CD14-positive monocyte (primary cell): ENCODE data around the gene DRD2. TPM values are rescaled to one million over a fixed set of nuclear protein-coding genes. Genes with fewer than 3 reads are reported as not detected.

Experiments used
- DNase-seq, 3 donors: peaks; one replicate each; pipeline ENCODE4 v3.0.0-alpha.2; 2011 to 2022
- H2AFZ ChIP-seq: 2 replicates; pipeline ENCODE4 v1.6.0; 2012; ENCODE audit warnings: mild to moderate bottlenecking, low read depth, low read length, inconsistent platforms; ENCODE audit not compliant: insufficient read depth, poor library complexity, severe bottlenecking
- H3K27ac ChIP-seq, 2 donors: 1 replicate in 1 of 2; 2 replicates in 1 of 2; pipeline ENCODE4 v1.5.1; 2012 to 2013; ENCODE audit warnings: low read length in 2 of 2, control low read depth in 1 of 2, inconsistent platforms in 1 of 2, low read depth in 1 of 2, mild to moderate bottlenecking in 1 of 2
- H3K27me3 ChIP-seq, 2 donors: one replicate each; pipeline versions ENCODE4 v1.6.0 to v1.6.1; 2011 to 2013; ENCODE audit warnings: low read length in 2 of 2; ENCODE audit not compliant: control insufficient read depth in 2 of 2, insufficient read depth in 2 of 2
- H3K36me3 ChIP-seq, 2 donors: replicated peaks in 1 of 2; 1 replicate in 1 of 2; 2 replicates in 1 of 2; pipeline versions ENCODE4 v1.5.1 to v1.6.1; 2012 to 2013; ENCODE audit warnings: low read length in 2 of 2, control low read depth in 1 of 2, inconsistent platforms in 1 of 2, mild to moderate bottlenecking in 1 of 2; ENCODE audit not compliant: insufficient read depth in 2 of 2, control insufficient read depth in 1 of 2
- H3K4me1 ChIP-seq, 2 donors: 1 replicate in 1 of 2; 2 replicates in 1 of 2; pipeline versions ENCODE4 v1.5.1 to v1.6.1; 2012 to 2013; ENCODE audit warnings: low read length in 2 of 2, control low read depth in 1 of 2, inconsistent platforms in 1 of 2, mild to moderate bottlenecking in 1 of 2, moderate library complexity in 1 of 2; ENCODE audit not compliant: insufficient read depth in 2 of 2, control insufficient read depth in 1 of 2
- H3K4me2 ChIP-seq: replicated peaks from 2 replicates; pipeline ENCODE3; 2012; ENCODE audit warnings: low read length, moderate library complexity, mild to moderate bottlenecking; ENCODE audit not compliant: poor library complexity, severe bottlenecking; ENCODE audit errors: extremely low read depth
- H3K4me3 ChIP-seq, 3 experiments: fragments of 200-600 bp in 1 of 3; sonication (generic) in 1 of 3; replicated peaks in 1 of 3; 1 replicate in 2 of 3; 2 replicates in 1 of 3; pipeline ENCODE4 v1.5.1; 2011 to 2013; ENCODE audit warnings: low read length in 3 of 3, mild to moderate bottlenecking in 3 of 3, control low read depth in 2 of 3, low read depth in 2 of 3, inconsistent platforms in 1 of 3, moderate library complexity in 1 of 3
- H3K79me2 ChIP-seq: 2 replicates; pipeline ENCODE4 v1.6.0; 2012; ENCODE audit warnings: mild to moderate bottlenecking, control low read depth, inconsistent platforms, low read length, moderate library complexity; ENCODE audit not compliant: insufficient read depth
- H3K9ac ChIP-seq: 2 replicates; pipeline ENCODE4 v1.6.0; 2017; ENCODE audit warnings: low read length, mild to moderate bottlenecking; ENCODE audit not compliant: insufficient read depth, poor library complexity, severe bottlenecking
- H3K9me3 ChIP-seq, 2 donors: replicated peaks in 1 of 2; 1 replicate in 1 of 2; 2 replicates in 1 of 2; pipeline versions ENCODE4 v1.5.1 to v1.6.1; 2012 to 2013; ENCODE audit warnings: low read length in 2 of 2, control low read depth in 1 of 2; ENCODE audit not compliant: control insufficient read depth in 1 of 2, insufficient read depth in 1 of 2
- H4K20me1 ChIP-seq: 2 replicates; pipeline ENCODE4 v1.6.0; 2012; ENCODE audit warnings: mild to moderate bottlenecking, low read length, control low read depth, moderate library complexity; ENCODE audit not compliant: insufficient read depth
- H3K27ac Mint-ChIP-seq, 7 donors: one replicate each; pipeline ENCODE4 v1.8.0; 2020; ENCODE audit warnings: mild to moderate bottlenecking in 7 of 7, mixed read lengths in 7 of 7, moderate library complexity in 6 of 7, inconsistent platforms in 2 of 7
- H3K27me3 Mint-ChIP-seq, 3 donors: one replicate each; pipeline ENCODE4 v1.8.0; 2021 to 2022; ENCODE audit warnings: low read depth in 3 of 3, mild to moderate bottlenecking in 3 of 3, mixed read lengths in 3 of 3, moderate library complexity in 3 of 3, inconsistent platforms in 1 of 3
- H3K36me3 Mint-ChIP-seq, 2 donors: one replicate each; pipeline ENCODE4 v1.8.0; 2020; ENCODE audit warnings: mixed read lengths in 2 of 2, inconsistent platforms in 1 of 2, mild to moderate bottlenecking in 1 of 2
- H3K4me1 Mint-ChIP-seq: one replicate; pipeline ENCODE4 v1.8.0; 2020; ENCODE audit warnings: mild to moderate bottlenecking, mixed read lengths
- H3K4me3 Mint-ChIP-seq, 2 donors: one replicate each; pipeline ENCODE4 v1.8.0; 2020; ENCODE audit warnings: mild to moderate bottlenecking in 2 of 2, mixed read lengths in 2 of 2, moderate library complexity in 1 of 2
- H3K9me3 Mint-ChIP-seq, 7 donors: one replicate each; pipeline ENCODE4 v1.8.0; 2020 to 2022; ENCODE audit warnings: mixed read lengths in 7 of 7, mild to moderate bottlenecking in 6 of 7, moderate library complexity in 6 of 7, inconsistent platforms in 2 of 7
- CTCF ChIP-seq: fragments of 200-600 bp; IDR thresholded peaks from one replicate; pipeline ENCODE4 v1.8.0; 2022; ENCODE audit warnings: antibody characterized with exemption, mild to moderate bottlenecking
- WGBS: methylation state at CpG from one replicate; pipeline ENCODE4 v1.1.5; 2013; ENCODE audit warnings: missing lambda C conversion rate; ENCODE audit not compliant: insufficient coverage; 5-methylcytosine and 5-hydroxymethylcytosine counted together
- intact Hi-C, 2 donors: fragments of 100-400 bp; cut with micrococcal nuclease; formaldehyde crosslinking; loops; one replicate each; pipeline versions ENCODE4 v1.15.0 to v1.15.1; 2023
- polyA plus RNA-seq, 3 donors: library from polyadenylated mRNA; depleted of rRNA in 1 of 3; unstranded in 2 of 3; stranded (reverse) in 1 of 3; fragments of 300-500 nt in 2 of 3; fragments of >200 nt in 1 of 3; fragmentation: Illumina TruSeq in 2 of 3; gene quantifications; 1 replicate in 2 of 3; 2 replicates in 1 of 3; pipeline ENCODE4 v1.2.3, GENCODE V29; 2012 to 2021

DRD2 gene
- polyA plus RNA-seq, 3 donors, result not detected

- Histone ChIP-seq H3K79me2 (no peaks in the 10 kb centered on the region), H3K4me1 (no peaks in the 10 kb centered on the region), H3K9me3 (no peaks in the 10 kb centered on the region), H3K4me2 (no peak overlapping the region), H3K27me3 (no peaks in the 10 kb centered on the region), H2AFZ (no peak overlapping the region), H3K9ac (no peak overlapping the region), H4K20me1 (no peaks in the 10 kb centered on the region), H3K36me3 (no peaks in the 10 kb centered on the region), H3K27ac (no peak overlapping the region), H3K4me3 (no peak overlapping the region)
- no peak overlapping the region for H3K4me3 Mint-ChIP-seq
- DNase-seq, result no peak
- H3K36me3 Mint-ChIP-seq, result no peaks in the 10 kb centered on the region
- H3K4me1 Mint-ChIP-seq, result peaks cover 2% of the 10 kb centered on the region
- WGBS, result no CpG with 5 or more reads among the region's 4 CpGs
- no peak overlapping the region for H3K27ac Mint-ChIP-seq
- no peaks in the 10 kb centered on the region for H3K9me3 Mint-ChIP-seq
- intact Hi-C loops, result no loop called here
- peaks cover 0 to 1% (median 0%) of the 10 kb centered on the region in 3 donors for H3K27me3 Mint-ChIP-seq
- no peak for TF ChIP-seq CTCF
Observed at GRCh38 chr11:113372309-113372708, 102.9 kb downstream of the DRD2 start.

GRCh38 chr11:113370634-113371033 lies 104.6 kb downstream of the DRD2 start:
- Histone ChIP-seq H4K20me1 (no peaks in the 10 kb centered on the region), H3K36me3 (no peaks in the 10 kb centered on the region), H3K9me3 (no peaks in the 10 kb centered on the region), H3K27ac (no peak overlapping the region), H3K9ac (no peak overlapping the region), H2AFZ (no peak overlapping the region), H3K4me2 (no peak overlapping the region), H3K79me2 (no peaks in the 10 kb centered on the region), H3K4me1 (no peaks in the 10 kb centered on the region), H3K27me3 (no peaks in the 10 kb centered on the region), H3K4me3 (no peak overlapping the region)
- DNase-seq, result no peak
- 57% methylated on average over 1 of the region's 5 CpGs for WGBS
- TF ChIP-seq CTCF, result no peak
- intact Hi-C loops, result no loop called here
- Mint-ChIP-seq H3K4me1 (no peaks in the 10 kb centered on the region), H3K36me3 (no peaks in the 10 kb centered on the region), H3K9me3 (no peaks in the 10 kb centered on the region), H3K4me3 (no peak overlapping the region), H3K27me3 (peaks cover 0 to 1% (median 0%) of the 10 kb centered on the region in 3 donors), H3K27ac (no peak overlapping the region)
